LNCaP clone FGC (cell line): ENCODE results near the gene PHF21A.
"Not testable (repeated sequence)": the region's sequence is repeated elsewhere in the genome, so short reads cannot be mapped to it uniquely, and the experiment has no call there.

ENCODE experiments used
- DNase-seq: peaks from one replicate; pipeline ENCODE4 v3.0.0-alpha.2; 2011; ENCODE audit warnings: low read depth
- H3K4me3 ChIP-seq: 2 replicates; pipeline ENCODE4 v1.5.1; 2011; ENCODE audit warnings: mild to moderate bottlenecking, low read depth, low read length, control low read depth
- TF ChIP-seq, protein P1 (sequence below): IDR thresholded peaks from 2 replicates; pipeline ENCODE4 v1.5.1; 2012; ENCODE audit warnings: mild to moderate bottlenecking; ENCODE audit not compliant: control insufficient read depth, insufficient read depth; ENCODE audit errors: extremely low read depth

PHF21A gene

DNA sequence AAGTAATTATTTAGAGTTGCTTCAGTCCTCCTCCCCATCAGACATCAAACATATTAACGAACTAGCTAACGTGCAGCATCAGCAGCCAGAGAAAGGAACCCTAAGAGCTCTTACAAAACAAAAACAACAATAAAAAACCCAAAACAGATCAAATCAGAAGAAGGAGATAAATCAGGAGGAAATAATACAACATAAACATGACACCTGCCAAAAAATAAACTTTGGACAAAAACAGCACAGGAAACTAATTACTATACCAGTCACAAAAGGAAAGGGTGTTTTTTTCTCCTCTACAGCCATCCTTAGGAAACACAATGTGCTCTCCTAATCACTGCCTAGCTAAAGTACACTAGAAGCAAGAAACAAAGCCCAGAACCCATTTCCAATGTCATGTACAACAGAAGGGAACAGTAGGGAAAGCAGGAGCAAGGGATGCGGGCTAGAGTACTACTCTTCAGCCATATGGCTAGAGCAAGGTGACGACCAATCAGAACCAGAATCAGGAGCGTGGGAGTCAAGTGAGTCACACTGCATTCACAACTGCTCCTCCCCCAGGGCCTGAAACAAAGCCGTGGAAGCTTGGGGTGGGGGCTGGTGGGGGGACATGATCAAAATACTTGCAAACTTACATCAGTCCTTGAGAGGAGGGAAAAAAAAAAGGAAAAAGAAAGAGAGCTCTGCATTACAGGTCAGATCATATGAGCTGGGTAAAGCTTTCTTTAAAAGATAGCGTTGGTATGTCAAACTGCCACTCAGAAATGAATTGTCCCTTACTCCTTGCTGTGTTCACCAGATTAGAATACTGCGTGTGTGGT is 138.4 kb downstream of the PHF21A start:
- TF ChIP-seq, protein P1, sequence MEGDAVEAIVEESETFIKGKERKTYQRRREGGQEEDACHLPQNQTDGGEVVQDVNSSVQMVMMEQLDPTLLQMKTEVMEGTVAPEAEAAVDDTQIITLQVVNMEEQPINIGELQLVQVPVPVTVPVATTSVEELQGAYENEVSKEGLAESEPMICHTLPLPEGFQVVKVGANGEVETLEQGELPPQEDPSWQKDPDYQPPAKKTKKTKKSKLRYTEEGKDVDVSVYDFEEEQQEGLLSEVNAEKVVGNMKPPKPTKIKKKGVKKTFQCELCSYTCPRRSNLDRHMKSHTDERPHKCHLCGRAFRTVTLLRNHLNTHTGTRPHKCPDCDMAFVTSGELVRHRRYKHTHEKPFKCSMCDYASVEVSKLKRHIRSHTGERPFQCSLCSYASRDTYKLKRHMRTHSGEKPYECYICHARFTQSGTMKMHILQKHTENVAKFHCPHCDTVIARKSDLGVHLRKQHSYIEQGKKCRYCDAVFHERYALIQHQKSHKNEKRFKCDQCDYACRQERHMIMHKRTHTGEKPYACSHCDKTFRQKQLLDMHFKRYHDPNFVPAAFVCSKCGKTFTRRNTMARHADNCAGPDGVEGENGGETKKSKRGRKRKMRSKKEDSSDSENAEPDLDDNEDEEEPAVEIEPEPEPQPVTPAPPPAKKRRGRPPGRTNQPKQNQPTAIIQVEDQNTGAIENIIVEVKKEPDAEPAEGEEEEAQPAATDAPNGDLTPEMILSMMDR, result no peak
- no peak overlapping the region for H3K4me3 ChIP-seq
- no peak for DNase-seq

DNA sequence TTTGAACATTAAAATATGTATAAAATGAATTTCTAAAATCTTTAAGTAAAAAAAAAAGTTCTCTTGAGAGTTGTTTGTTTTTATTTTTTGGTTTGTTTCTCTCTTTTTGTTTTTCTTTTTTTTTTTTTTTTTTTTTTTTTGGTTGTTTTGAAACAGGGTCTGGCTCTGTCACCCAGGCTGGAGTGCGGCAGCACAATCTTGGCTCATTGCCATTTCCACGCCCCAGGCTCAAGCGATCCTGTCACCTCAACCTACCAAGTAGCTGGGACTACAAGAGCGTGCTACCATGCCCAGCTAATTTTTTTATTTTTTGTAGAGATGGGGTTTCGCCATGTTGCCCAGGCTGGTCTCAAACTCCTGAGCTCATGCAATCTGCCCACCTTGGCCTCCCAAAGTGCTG is 139.4 kb downstream of the PHF21A start:
- H3K4me3 ChIP-seq, DNase-seq: not testable (repeated sequence)

DNA sequence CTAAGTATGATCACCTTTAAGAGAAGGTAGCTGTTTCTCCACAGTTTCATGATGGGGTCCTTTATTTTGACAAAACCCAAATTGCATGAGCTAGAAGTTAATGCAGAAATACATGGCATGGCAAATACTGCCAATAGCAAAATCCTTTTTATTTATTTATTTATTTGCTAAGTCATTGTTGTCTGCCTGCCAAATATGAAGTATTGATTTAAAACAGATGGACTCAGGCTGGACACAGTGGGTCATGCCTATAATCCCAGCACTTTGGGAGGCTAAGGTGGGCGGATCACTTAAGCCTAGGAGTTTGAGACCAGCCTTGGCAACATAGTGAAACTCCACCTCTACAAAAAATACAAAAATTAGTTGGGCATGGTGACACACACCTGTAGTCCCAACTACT is 146.4 kb downstream of the PHF21A start:
- TF ChIP-seq, protein P1, result no peak
- H3K4me3 ChIP-seq, result no peak overlapping the region
- DNase-seq, result no peak

DNA sequence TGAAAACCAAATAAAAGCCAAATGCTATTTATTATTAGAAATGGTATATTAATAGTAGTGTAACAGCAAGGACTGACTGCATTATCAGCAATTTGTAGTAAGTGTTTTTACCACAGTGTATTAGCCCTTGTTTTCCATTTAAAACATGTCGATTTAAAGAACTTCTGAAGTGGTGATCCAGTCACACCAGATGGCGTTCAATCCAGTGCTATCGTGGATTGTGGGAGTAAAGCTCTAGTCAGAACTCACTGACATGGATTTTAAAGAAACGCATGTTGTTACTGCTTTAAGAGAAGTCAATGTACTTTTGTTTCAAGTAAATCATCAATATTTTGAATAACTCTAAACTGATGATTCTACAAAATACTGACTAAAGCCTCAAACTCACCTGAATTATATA is 147.7 kb downstream of the PHF21A start:
- DNase-seq, result no peak
- no peak overlapping the region for H3K4me3 ChIP-seq
- TF ChIP-seq, protein P1, result no peak

DNA sequence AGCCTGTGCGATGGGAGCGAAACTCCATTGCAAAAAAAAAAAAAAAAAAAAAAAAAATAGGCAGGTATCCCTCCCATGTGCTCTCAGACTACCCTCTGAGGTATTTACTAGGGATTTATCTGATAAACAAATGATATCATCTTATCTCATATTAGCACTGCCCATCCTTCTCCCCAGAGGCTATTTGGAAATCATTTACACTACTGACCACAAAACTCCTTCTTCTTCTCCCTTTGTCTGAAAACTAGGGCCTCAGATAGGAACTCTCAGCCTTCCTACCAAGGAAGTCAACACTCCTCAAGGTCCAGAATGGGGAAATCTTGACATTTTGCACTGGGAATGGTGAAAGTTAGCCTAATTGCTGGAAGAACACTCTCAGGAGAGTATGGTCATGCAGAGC is 152.4 kb downstream of the PHF21A start:
- H3K4me3 ChIP-seq, result no peak overlapping the region
- TF ChIP-seq, protein P1, result no peak
- no peak for DNase-seq

DNA sequence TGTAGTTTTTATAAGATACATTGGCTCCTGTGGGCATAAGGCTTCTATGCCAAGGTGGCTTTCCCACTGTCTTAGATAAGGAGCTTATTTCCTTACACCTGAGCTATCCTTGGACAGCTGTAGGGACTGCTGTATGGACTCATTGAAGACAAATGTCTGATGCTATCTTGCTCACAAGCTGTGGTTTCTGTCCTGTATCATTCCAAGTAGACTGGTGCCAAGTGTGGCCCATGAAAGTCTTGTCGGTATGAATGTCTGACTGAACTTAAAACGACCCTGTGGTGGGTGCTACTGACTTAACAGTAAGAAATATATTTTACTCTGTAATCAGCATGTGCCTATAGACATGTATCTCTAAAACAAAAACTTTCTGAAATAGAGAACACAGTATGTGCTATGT is 153.7 kb downstream of the PHF21A start:
- no peak overlapping the region for H3K4me3 ChIP-seq
- TF ChIP-seq, protein P1, result no peak
- no peak for DNase-seq

DNA sequence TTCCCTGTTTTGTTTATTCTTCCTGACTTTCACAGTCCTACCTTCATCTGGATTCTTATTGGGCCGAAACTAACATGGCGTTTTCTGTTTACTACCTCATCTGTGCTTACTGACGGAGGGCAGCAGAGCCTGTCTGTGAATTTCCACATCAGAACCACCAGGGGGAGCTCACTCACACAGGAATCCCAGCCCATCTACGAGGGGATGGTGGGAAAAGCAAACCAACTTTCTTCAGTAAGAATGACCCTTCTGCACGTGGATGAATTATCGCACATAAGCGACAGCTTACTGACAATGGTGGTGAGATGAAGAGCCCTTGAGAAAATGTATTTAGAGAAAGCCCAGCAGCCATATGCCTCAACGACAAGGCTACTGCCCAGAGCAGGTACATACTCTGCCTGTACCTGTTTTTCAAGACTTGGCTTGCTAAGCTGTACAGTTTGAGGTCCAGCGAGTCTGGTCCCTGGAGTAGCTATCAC is 156.3 kb downstream of the PHF21A start:
- H3K4me3 ChIP-seq, result no peak overlapping the region
- TF ChIP-seq, protein P1, result peak; percentile 91

More for the DNA sequence above, 156.3 kb downstream of the PHF21A start:
- peak; percentile 31 for DNase-seq
